H1 (cell line): Measurements from ENCODE around the gene NOS1AP. TPM values are rescaled to one million over a fixed set of nuclear protein-coding genes. Genes with fewer than 3 reads are reported as not detected.

Experiments
- POLR2AphosphoS5 ChIP-seq: IDR thresholded peaks from 2 replicates; pipeline ENCODE4 v1.6.1; 2011; ENCODE audit warnings: low read depth, low read length
- TAF7 ChIP-seq: optimal IDR thresholded peaks from 2 replicates; pipeline ENCODE3; 2011; ENCODE audit warnings: low read depth, mild to moderate bottlenecking, inconsistent platforms, low read length, moderate library complexity, borderline replicate concordance
- polyA plus RNA-seq, 7 experiments: library from polyadenylated mRNA; depleted of rRNA in 3 of 7; stranded (reverse) in 5 of 7; unstranded in 2 of 7; fragments of >200 nt in 5 of 7; fragments of 200-250 nt in 2 of 7; gene quantifications; 1 replicate in 5 of 7; 2 replicates in 1 of 7; 4 replicates in 1 of 7; pipeline versions ENCODE4 v1.2.1 to v1.2.3, GENCODE V29; 2011 to 2013; ENCODE audit warnings: missing spikeins in 2 of 7, mixed read lengths in 2 of 7
- total RNA-seq: library from RNA; stranded (reverse); fragmentation: NEBNext Ultra II Directional; extraction: Animal tissue kit (Norgen Biotek cat#: 25700); gene quantifications from 2 replicates; pipeline ENCODE4 v1.2.1, GENCODE V29; 2021

NOS1AP gene
- total and polyA plus RNA-seq, 2 of the 8 experiments (the other 6 are each of a cell fraction or from before 2014, with no cell fraction given): 2.4 to 12.1 TPM

DNA sequence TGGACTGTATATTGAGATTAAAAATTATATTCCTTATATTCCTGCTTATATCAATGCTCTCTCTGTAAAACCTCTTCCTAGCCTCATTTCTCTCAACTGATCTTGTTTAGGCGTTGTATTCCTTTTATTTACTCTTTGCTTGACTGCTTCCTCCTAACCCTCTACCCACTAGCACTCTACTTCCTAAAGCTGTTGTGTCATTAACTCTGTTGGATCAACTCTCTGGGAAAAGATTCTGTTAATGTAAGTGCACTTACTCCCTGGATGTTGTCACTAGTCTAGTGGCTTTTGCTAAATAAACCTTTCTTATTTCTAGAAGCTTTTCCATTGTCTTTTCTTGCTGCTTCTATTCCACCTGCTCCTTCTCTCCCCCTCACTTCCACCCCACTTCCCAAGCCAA lies 300.7 kb downstream of the NOS1AP start (continued):
- TF ChIP-seq TAF7 (no peak), POLR2AphosphoS5 (no peak)
